NCI-H748 treated with DMSO at 0.1 percent for 48 hours (cell line): ENCODE data around the gene ATF6B.
A peak's percentile ranks its signal among the peaks of the same experiment; 100 is the strongest.
"Not testable (repeated sequence)": the region's sequence is repeated elsewhere in the genome, so short reads cannot be mapped to it uniquely, and the experiment has no call there.

Experiments used
- DNase-seq: peaks from one replicate; lab custom pipeline; 2025; lab: John Stamatoyannopoulos, UW

Gene ATF6B

DNA sequence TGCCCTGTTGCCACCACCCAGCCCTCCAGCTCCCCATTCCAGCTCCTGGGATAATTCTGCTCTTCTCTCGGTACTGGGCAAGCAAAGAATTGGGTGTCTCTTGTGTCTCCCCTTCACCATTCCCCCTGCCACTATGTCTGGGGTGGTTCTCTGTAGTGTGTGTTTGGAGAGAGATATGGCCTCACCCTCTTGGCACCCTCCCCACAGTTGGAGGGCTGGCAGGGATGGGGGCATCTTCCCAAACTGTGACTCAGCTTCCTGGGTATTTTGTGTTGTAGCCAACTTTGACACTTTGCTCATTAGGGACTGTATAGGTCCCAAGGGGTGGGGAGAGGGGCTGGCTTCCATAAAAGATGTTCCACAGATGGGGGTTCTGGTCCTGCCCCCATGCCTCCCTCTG, 20.6 kb downstream of the ATF6B start:
- no peak for DNase-seq

DNA sequence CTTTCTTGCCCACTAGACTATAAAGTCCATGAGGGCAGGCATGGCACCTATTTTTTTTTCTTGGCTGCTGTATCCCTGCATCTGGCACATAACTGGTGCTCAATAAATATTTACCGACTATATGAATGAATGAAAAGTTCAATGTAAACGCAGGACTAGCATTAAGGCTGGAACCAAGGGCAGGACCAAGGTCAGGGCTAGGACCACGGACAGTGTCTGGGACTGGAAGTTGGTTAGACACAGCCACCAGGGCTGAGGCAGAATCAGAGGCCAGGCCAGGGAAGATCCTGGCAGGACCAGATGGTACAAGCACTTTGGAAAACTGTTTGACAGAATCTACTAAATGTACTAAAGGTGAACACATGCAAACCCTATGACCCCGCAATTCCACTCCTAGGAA, 22.6 kb downstream of the ATF6B start:
- DNase-seq: no peak

DNA sequence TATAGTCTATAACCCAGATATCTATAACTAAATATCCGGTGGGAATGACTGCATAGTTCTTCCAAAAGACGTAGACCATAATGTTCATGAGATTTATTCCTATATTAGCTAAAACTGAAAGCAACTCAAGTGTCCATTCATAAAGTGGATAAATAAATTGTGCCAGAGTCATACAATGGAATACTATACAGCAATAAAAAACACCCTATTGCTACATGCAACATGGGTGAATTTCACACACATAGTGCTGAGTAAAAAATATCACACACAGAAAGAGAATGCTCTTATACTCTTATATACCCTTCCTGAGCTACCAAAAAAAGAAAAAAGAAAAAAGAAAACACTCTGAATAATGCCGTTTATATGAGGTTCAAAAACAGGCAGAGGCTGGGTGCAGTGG, 25.8 kb downstream of the ATF6B start:
- DNase-seq: no peak

DNA sequence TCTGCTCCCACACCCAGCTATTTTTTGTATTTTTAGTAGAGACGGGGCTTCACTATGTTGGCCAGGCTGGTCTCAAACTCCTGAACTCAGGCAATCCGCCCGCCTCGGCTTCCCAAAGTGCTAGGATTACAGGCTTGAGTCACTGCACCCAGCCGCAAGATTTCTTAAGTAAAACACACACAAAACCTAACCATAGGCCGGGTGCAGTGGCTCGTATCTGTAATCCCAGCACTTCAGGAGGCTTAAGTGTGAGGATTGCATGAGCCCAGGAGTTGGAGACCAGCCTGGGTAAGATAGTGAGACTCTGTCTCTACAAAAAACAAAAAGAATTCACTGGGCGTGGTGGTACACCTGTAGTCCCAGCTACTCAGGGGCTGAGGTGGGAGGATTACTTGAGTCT, 27.8 kb downstream of the ATF6B start:
- not testable (repeated sequence) for DNase-seq

DNA sequence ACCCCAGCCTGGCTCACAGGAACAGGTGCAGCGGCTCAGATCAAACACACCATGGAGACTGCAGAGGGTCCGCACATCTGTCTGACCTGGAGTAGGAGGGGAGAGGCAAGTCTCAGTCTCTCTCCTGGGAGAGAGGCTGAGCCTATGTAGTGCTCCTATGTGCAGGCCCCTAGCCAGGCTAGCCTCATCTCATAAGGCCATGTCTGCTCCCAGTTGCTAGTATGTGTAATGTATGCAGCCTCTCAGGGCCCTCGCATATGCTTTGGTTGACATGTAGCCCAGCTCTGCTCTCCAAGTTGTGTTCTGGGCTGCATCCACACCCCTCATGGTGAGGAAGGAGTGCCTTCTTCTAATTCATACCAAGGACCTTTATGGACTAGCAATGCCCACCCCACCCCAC, 30.7 kb downstream of the ATF6B start:
- no peak for DNase-seq

DNA sequence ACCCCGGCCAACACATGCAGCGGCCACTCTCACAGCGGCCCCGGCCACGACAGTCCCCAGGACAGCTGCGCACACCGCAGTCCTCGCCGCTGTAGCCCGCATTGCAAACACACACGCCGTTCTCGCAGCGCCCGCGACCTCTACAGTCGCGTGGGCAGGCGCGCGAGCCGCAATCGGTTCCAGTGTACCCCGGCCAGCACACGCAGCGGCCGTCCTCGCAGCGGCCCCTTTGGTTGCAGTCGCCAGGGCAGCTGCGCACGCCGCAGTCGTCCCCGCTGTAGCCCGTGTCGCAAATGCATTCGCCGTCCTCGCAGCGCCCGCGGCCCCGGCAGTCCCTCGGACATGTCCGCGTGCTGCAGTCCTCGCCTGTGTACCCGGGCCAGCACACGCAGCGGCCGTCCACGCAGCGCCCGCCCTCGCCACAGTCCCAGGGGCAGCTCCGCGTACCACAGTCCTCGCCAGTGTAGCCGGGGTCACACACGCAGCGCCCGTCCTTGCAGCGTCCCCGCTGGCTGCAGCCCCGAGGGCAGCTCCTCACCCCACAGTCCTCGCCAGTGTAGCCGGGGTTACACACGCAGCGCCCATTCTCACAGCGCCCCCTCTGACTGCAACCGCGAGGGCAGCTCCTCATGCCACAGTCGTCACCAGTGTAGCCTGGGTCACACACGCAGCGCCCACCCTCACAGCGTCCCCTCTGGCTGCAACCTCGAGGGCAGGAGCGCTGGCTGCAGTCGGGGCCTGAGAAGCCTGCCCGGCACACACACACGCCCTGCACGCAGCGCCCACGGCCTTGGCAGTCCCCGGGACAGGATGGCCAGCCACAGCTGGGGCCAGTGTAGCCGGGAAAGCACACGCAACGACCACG, 31.4 kb downstream of the ATF6B start:
- DNase-seq: no peak

DNA sequence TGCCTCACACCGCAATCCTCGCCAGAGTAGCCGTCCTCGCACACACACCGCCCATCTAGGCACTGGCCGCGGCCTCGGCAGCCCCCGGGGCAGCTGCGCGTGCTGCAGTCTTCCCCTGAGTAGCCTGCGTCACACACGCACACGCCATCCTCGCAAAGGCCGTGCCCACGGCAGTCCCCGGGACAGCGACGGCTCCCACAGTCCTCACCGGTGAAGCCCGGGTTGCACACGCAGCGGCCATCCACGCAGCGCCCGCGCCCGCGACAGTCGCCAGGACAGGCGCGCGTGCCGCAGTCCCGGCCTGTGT, 32.0 kb downstream of the ATF6B start:
- DNase-seq: no peak

DNA sequence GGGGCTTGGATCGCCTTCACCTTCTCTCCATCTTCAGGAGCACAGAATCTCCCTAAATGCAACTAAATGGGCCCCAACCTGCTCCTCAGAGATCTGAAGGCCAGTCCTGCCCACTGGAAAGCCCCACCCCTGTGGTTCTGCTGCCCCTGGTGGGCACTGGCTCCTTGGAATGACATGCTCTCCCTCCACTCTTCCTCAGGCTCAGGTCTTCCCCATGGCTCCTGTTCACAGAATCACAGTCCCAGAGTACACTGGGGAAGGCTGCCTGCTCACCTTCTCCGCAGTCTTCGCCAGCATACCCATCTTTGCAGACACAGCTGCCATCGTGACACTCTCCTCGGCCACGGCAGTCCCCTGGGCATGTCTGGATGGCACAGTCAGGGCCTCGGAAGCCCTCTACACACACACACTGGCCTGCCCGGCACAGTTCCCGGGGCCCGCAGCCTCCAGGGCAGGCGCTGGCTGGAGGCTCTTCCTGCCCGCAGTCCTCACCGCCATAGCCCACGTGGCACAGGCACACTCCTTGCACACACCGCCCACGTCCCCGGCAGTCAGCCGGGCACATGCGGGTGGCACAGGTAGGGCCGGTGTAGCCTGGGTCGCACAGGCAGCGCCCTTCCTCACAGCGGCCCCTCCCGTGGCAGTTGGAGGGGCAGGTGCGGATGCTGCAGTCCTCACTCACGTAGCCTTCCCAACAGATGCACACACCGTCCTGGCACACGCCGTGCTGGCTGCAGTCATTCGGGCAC, 32.5 kb downstream of the ATF6B start:
- DNase-seq: no peak

DNA sequence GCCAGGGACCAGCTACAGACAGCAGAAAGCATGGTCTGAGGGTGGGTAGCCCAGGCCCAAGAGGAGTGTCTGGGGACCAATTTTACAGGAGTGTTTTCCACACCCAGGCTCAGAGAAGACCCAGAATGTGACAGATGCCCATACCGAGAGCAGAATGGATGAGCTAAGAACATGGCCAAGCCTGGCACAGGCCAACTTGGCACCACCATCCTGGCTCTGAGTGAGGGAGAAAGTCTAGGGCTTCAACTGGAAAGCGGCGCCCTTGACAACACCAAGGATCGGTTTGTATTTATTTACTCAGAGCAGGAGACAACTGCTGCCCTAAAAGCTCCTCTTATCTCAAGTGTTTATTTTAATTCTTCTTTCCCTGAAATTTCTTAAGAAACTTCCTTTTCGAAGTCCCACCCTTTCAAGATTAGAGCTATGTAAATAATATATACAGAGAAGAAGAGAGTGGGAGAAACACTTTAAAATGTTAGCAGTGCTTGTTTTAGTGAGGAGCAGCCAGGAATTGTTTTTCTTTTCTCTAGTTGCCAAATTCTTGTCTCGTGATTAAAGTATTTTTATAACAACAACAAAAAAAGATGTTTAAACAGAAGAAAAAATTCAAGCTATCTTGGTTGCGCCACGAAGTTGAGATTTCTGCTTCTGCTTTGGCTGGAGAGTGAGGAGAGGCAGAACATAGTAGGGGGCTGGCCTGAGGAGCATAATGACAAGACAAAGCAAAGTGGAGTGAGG, 35.1 kb downstream of the ATF6B start:
- DNase-seq: no peak

DNA sequence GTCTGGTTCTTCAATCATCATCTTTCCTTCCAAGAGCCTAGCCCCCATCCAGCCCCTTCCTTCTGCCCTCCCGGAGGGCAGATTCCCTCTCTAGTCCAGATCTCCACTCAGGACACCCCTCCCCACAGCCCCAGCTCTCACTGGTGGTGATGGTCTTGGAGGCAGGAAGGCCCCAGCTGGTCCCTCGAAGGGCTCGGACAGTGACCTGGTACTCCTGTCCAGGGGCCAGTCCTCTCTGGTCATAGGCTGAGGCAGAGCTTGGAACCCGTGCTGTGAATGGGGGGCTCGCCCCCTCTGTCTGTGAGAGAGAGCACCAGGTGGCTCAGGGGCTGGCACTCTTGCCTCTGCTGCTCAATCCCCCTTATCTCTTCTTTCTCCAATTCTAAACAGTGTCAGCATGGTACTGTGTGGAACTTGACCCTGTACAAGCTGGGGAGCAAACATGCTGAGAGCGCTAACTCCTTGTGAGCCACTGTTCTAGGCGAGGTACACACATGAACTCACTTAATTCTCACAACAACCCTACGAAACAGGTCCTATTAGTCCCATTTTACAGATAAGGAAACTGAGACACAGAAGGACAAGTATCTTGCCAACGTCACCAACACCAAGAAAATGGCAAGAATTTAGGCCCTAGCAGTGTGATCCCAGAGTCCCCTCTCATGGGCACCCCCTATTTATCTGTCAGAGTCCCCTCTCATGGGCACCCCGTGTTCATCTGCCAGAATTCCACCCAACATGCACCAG, 38.8 kb downstream of the ATF6B start:
- no peak for DNase-seq

DNA sequence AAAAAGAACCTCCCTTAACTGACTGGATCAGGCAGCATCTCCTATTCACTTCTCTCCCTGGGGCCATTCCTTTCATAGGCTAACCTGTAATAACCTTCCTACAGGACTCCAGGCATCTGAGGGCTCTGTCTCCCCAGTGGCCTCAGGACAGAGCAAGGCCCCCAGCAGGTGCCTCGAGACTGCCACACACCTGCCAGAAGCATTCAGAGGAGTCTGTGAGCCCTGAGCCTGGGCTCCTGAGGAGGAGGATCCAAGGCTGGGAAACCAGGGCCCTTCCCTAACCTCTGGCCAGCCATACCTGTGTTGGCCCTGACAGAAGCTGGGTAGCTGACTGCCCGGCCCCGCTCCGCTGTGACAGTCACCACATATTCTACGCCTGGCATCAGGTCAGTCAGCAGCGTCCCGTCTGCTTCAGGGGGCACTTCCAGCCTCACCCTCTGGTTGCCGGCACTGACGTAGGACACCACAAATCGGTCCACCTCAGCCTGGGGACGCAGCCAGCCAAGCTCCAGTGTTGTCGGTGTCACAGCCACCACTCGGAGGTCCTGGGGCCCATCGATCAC, 39.5 kb downstream of the ATF6B start:
- DNase-seq: no peak

DNA sequence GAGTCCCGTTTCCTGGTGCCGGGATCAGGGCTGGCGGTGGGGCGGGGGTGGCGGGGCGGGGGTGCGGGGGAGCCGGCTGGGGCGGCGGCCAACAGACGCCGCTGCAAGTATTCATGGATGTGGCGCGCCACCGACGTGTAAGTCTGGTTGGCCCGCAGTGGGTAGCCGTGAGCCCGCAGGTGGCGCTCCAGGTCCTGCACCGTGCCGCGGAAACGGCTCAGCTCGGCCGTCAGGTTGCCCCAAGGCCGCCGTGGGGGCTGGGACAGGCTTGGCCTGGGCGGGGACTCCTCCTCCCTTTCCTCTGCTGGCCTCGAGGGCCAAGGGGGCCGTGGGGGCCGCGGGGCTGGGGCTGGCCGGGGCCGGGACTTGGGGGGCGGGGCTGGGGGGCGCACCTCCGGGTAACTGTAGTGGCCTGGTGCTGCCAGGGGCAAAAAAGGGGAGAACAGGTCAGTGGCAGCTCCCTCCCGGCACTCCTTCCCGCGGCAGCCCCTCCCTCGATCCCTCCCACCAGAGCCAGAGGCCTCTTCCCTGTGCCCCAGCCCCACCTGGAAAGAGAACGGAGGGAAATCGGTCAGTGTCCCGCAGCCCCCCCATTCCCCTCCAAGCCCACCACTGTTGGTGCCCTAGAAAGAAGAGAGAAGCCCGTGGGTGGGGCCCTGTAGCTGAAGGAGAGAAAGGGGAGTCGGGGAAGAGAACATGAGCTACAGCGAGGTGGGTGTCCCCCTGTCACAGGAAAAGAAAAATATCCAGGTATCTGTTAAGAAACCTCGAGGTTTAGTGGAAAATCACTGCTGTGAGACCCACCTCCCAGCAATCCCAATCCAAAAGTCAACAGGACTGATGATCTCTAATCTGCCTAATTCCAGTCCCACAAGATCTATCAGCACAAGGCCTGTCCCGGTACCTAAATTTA, 40.2 kb downstream of the ATF6B start:
- DNase-seq: peak; percentile 49

DNA sequence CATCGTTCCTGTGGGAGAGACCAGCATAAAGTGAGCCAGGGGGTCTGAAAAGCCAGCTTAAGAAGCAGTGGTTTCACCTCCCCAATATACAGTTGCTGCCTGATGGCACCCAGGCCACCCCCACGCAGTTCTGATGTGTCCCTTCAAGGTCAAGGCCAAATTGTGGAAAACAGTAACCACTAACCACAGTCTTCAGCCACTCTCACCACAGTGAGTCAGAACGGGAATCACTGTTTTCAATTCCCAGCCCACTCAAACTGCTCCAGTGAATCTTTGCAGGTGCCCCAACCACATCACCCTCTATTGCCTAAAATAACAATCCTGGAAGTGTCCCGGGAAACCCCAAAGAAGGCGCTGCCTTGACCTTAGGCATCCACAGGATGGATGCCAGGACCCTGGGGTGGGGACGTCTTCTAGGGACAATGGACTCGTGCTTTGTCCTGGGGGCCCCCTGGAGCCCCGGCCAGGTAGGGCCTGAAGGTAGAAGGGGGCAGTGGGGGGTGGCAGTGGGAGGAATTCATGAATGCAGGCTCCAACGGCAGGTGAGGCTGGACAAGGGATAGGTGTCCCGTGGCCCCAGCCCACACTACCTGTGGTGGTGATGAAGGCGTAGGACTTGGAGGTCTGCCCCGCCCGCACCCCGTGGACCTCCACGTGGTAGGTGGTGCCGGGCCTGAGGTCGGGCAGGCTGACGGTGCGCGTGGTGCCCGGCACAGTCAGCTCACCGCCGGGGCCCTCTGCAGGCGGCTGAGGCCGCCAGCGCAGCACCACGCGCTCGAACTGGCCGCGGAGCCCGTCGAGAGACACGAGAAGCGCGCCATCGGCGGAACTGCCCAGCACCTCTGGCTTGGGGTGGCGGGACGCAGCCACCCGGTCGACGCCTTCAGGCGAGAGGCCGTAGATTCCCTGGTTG, 41.1 kb downstream of the ATF6B start:
- DNase-seq: no peak

DNA sequence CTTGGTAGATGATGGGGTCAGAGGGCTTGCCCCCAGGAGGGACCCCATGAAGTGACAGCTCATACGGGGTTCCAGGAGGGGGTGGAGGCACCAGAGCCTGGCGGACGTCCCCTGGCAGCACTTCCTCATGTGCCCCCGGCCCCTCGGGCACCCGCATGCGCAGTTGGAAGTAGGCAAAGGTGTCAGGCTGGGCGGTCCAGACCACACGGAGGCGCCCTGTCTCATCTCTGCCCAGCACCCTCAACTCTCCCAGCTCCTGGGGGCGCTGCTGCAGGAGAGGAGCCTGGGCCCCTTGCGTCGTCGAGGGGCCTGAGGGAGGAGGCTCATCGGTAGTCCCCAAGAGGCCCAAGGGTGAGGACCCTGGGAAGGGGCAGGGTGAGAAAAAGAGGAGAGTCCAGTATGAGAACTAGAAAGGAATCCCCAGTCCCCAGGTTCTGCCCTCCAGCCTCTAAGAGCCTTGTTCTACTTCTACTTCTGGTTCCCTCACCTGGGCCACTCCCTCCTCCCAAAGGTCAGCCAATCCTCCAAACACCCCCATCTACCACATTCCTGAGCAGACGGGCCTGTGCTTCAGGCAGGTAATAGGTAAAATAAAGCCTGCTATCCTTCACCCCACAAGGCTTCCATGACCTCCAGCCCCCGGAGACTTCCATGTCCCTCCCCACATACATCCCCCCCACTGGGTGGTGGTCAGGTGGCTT, 42.1 kb downstream of the ATF6B start:
- no peak for DNase-seq

DNA sequence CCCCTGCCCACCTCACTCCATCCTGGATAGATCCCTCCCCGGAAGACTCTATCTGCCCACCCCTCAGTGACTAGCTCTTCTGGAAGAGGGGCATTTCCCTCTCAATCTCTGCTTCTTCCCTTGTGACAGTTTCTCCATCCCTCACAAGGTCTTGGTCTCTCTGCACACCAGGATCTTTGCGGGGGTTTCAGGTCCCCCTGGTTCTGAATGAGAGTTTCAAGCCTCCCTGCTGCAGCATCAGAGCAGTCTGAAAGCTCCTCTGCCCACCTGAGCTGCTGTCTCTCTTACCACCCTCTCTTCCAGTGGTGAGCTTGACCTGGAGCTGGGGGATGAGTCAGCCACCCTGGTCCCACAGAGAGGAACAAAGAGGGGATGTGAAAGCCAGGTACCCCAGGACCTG, 43.3 kb downstream of the ATF6B start:
- no peak for DNase-seq

DNA sequence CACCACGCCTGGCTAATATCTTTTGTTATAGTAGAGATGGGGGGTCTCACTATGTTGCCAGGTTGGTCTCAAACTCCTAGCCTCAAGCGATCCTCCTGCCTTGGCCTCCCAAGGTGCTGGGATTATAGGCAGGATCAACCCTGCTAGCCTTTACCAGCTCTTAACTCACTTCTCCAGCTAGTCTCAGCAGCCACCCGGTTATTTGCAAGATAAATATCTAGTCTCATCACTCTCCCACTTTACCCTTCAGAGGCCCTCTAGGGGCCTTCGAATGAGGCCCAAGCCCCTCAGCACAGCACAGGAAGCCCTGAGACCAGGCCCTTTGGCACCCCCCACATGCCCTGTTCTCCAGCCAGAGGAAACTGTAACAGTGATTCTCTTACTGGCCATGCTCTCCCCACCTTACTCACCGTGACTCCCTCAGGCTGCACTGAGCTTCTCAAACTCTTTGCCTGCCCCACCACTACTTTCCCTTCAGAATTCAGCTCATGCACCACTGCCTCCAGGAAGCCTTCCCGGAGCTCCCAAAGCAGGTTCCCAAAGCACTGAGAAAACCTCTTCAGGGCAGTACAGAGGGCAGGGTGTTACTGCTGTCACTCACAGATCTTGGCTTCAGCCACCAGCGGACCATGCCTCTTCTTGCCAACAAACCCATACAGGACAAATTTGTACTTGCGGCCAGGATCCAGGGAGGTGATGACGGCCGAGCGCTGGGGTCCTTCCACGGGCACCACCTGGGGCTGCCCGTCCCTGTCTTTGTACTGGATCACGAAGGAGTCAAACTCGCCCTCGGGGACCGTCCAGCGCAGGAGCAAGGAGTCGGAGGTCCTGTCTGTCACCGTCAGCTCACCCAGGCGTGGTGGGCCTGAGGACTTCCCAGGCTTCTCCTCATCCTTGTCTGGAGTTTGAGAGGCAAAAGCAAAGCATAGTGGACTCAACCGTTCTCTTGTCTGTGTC, 44.0 kb downstream of the ATF6B start:
- no peak for DNase-seq

DNA sequence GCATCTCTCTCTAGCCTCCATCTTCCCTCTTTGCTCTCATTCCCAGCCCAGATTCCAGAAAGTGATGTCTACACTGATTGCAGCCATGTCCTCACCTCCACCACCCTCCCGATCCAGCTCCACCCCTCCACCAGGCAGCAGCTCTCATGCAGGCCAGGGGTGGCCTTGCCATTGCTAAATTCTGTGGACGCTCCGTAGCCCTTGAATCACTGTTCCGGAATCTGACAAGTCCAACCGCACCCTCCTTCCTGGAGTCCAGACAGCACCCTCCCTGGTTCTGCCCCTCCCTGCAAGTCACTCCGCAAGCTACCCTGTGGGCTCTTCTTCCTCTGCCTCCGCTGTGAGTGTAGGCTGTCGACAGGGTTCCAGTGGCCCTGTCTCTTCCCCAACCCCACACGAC, 45.1 kb downstream of the ATF6B start:
- DNase-seq: no peak

DNA sequence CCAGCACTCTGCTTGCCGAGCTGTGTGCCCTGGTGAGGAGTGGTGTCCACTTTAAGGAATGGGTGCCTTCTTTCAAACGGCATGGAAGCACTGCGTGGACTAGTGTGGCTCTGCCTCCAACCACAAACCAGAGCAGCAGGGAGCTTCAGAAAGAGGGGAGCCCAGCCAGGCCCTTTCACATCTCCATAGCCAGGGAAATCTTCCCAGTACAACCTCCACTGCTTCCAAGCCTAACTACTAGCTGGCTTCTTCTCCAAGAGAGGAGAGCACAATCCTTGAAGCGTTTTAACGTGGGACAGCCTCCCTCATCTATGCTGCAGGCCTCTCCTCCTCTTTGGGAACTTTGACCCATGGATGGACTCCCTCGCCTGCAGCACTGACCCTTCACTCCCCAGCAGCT, 45.6 kb downstream of the ATF6B start:
- DNase-seq: no peak
